NB4 (cell line): ENCODE results near the gene ZSCAN10.

Experiments
- CTCF ChIP-seq: IDR thresholded peaks from one replicate; pipeline ENCODE4 v1.5.1; 2012; ENCODE audit warnings: low read depth, low read length
- POLR2A ChIP-seq: IDR thresholded peaks from 2 replicates; pipeline ENCODE4 v1.6.1; 2011; ENCODE audit warnings: mild to moderate bottlenecking; ENCODE audit not compliant: insufficient read length; ENCODE audit errors: extremely low read depth

- TF ChIP-seq CTCF, result no peak
- TF ChIP-seq POLR2A, result no peak
Measured at GRCh38 chr16:3045758-3046640, 53.1 kb downstream of the ZSCAN10 start, which contains the start of gene MMP25.
